Left ventricle myocardium superior (tissue), 1 donor: ENCODE data around the gene OR51S1. TPM values are rescaled to one million over a fixed set of nuclear protein-coding genes. Genes with fewer than 3 reads are reported as not detected.
"Not testable (repeated sequence)": the region's sequence is repeated elsewhere in the genome, so short reads cannot be mapped to it uniquely, and the experiment has no call there.

ENCODE experiments used
- ATAC-seq: fragments of 200-7000 bp; cut with Tn5 transposase; one replicate; pipeline ENCODE4 v1.9.1; 2020; ENCODE audit warnings: mild to moderate bottlenecking, moderate library complexity
- DNase-seq: peaks from one replicate; pipeline ENCODE4 v3.0.0-alpha.2; 2020
- intact Hi-C: fragments of 100-400 bp; cut with micrococcal nuclease; formaldehyde crosslinking; loops from one replicate; pipeline ENCODE4 v1.11.0; 2022
- total RNA-seq: library from RNA; stranded (reverse); fragmentation: NEBNext Ultra II Directional; extraction: Animal tissue kit (Norgen Biotek cat#: 25700); gene quantifications from one replicate; pipeline ENCODE4 v1.2.1, GENCODE V29; 2021
- donor health status: DM: no; HTN: yes; CAD: no; lungs with severe emphysema.

The OR51S1 gene
- total RNA-seq, 1 donor from 2014 or later: not detected

- intact Hi-C loops: no loop called here
- DNase-seq (no peak), ATAC-seq (no peak)
These were observed 28.0 kb downstream of the OR51S1 start, which contains the start of gene OR51F2 for GRCh38 chr11:4821021-4821420. Gene OR51F2 (plus strand): TSS chr11:4821321. CDS start chr11:4821422, 101 bp downstream.

GRCh38 chr11:4809246-4809645 lies 39.8 kb downstream of the OR51S1 start:
- intact Hi-C loops: no loop called here
- DNase-seq (no peak), ATAC-seq (no peak)

GRCh38 chr11:4808476-4808875 lies 40.5 kb downstream of the OR51S1 start:
- ATAC-seq (no peak), DNase-seq (no peak)
- intact Hi-C loops: no loop called here

- intact Hi-C loops: no loop called here
- ATAC-seq (no peak), DNase-seq (no peak)
These were observed 44.7 kb downstream of the OR51S1 start, which contains the start of gene OR52R1 for GRCh38 chr11:4804280-4804679. Gene OR52R1 (minus strand): TSS chr11:4804380. CDS start chr11:4804380, 0 bp downstream.

GRCh38 chr11:4801316-4801715 lies 47.7 kb downstream of the OR51S1 start:
- intact Hi-C loops, DNase-seq, ATAC-seq: not testable (repeated sequence)

- ATAC-seq: no peak
- DNase-seq: no peak
- intact Hi-C loops: no loop called here
These were observed 50.4 kb downstream of the OR51S1 start for GRCh38 chr11:4798427-4799183.

Other genes starting within 250 kb of the OR51S1 start
- gene TRIM68, start 241.0 kb downstream of the OR51S1 start, total RNA-seq: 10.6 TPM
- not detected for gene OR51D1, start 211.7 kb downstream of the OR51S1 start, total RNA-seq
- 1.8 TPM for gene OR51E1, start 205.2 kb downstream of the OR51S1 start, total RNA-seq
- not detected for gene OR51E2, start 151.4 kb downstream of the OR51S1 start, total RNA-seq
- not detected for gene MMP26, start 144.4 kb downstream of the OR51S1 start, total RNA-seq
- not detected for gene OR51F1, start 79.3 kb downstream of the OR51S1 start, total RNA-seq
- gene OR52R1, start 44.8 kb downstream of the OR51S1 start, total RNA-seq: not detected
- not detected for gene OR51F2, start 27.9 kb downstream of the OR51S1 start, total RNA-seq
- gene OR51T1, start 32.7 kb upstream of the OR51S1 start, total RNA-seq: not detected
- gene OR51A7, start 54.6 kb upstream of the OR51S1 start, total RNA-seq: not detected
- gene OR51G2, start 70.1 kb upstream of the OR51S1 start, total RNA-seq: not detected
- not detected for gene OR51G1, start 75.1 kb upstream of the OR51S1 start, total RNA-seq
- not detected for gene OR51A4, start 98.4 kb upstream of the OR51S1 start, total RNA-seq
- not detected for gene OR51A2, start 106.5 kb upstream of the OR51S1 start, total RNA-seq
- not detected for gene OR51L1, start 145.6 kb upstream of the OR51S1 start, total RNA-seq
- not detected for gene OR52J3, start 197.3 kb upstream of the OR51S1 start, total RNA-seq
- not detected for gene OR52E2, start 210.4 kb upstream of the OR51S1 start, total RNA-seq
- gene OR52E1, start 220.4 kb upstream of the OR51S1 start, total RNA-seq: not detected